ENCODE data around the gene GPT2. TPM values are rescaled to one million over a fixed set of nuclear protein-coding genes. Genes with fewer than 3 reads are reported as not detected.
A peak's percentile ranks its signal among the peaks of the same experiment; 100 is the strongest.

Gene GPT2
- total RNA-seq, 3 donors from 2014 or later, result 9.2 to 20.8 (median 10.5) TPM

DNA sequence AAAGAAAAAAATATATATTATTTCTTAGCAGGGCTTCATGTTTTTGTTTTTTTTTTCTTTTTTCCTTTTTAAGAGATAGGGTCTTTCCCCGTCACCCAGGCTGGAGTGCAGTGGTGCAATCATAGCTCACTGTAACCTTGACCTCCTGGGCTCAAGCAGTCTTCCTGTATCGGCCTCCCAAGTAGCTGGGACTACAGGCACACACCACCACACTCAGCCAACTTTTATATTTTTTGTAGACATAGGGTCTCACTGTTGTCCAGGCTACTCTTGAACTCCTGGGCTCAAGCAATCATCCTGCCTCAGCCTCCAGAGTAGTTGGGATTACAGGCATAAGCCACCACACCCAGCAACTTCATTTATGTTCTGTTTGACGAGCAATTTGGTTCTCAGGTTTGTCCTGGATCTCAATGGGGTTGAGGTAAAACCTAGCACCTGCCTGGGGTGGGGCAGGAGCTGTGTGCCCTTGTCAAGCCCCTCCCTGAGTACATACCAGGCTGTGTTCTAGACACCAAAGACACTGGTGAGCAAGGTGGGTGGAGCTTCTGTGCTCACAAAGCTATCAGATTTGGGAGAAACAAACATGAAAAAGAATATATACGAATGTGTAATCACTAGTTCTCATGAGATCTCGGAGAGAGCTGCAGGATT is 19.2 kb downstream of the GPT2 start:
- no peak overlapping the region for H3K4me3 ChIP-seq
- H3K4me1 ChIP-seq (ENCODE audit: low read depth), result peaks cover 6% of the 10 kb centered on the region
- intact Hi-C loops (cut with DNase I, micrococcal nuclease), result no loop called here
- no peak for TF ChIP-seq CTCF (IDR thresholded peaks at IDR 0.05)
- H3K9me3 ChIP-seq, result no peaks in the 10 kb centered on the region
- H3K36me3 ChIP-seq (ENCODE audit: low read depth), result no peaks in the 10 kb centered on the region
- DNase-seq (peak in 2 of 3 donors; percentile 62 to 79), ATAC-seq (peak; percentile 95)

GRCh38 chr16:46904471-46904870 is 20.3 kb downstream of the GPT2 start:
- Histone ChIP-seq H3K4me1 (ENCODE audit: low read depth) (peaks cover 6% of the 10 kb centered on the region), H3K36me3 (ENCODE audit: low read depth) (no peaks in the 10 kb centered on the region), H3K4me3 (no peak overlapping the region), H3K9me3 (no peaks in the 10 kb centered on the region)
- TF ChIP-seq CTCF (IDR thresholded peaks at IDR 0.05), result no peak
- intact Hi-C loops (cut with DNase I, micrococcal nuclease), result no loop called here
- DNase-seq (no peak), ATAC-seq (no peak)

- TF ChIP-seq CTCF (IDR thresholded peaks at IDR 0.05), result no peak
- no peaks in the 10 kb centered on the region for H3K9me3 ChIP-seq
- no peaks in the 10 kb centered on the region for H3K36me3 ChIP-seq (ENCODE audit: low read depth)
- peaks cover 6% of the 10 kb centered on the region for H3K4me1 ChIP-seq (ENCODE audit: low read depth)
- ATAC-seq, result no peak
- DNase-seq, result no peak
- intact Hi-C loops (cut with DNase I, micrococcal nuclease), result loop anchor here (5.0 kb wide), 2 partner anchors 49 to 54 kb away; no protein-coding TSS in a partner anchor
- H3K4me3 ChIP-seq, result no peak overlapping the region
Measured at GRCh38 chr16:46906360-46907060, 22.3 kb downstream of the GPT2 start.

DNA sequence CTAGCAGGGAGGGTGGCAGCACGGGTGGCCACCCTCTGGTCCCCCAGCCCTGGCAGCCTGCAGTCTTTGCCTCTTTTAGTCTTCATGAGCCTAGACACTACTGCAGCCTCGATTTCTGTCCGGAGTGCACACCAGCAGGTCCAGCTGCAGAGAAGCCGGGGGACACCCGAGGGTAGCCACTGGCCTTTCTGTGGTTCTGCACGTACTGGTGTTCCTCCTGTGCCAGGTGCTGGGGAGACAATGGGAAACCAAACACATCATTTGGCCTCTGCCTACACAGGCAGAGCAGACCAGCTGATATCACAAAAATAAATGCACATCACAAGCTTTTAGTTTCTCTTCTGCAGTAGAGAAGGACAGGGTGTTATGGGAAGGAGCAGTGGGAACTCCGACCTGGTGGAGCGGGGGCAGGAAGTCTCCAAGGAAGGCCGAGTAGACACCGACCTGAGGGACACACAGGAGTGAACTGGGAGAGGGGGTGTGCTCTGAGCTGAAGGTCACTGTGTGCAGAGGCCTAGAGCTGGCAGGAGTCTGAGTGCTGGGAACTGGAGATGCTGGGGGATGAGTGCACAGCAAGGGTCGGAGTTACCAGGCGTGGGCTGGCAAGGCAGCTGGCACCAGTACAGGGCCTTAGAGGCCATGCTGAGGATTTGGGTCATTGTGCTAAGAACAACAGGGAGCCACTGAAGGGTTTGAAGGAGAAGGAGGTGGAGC is 23.1 kb downstream of the GPT2 start:
- Histone ChIP-seq H3K9me3 (no peaks in the 10 kb centered on the region), H3K36me3 (ENCODE audit: low read depth) (no peaks in the 10 kb centered on the region), H3K4me1 (ENCODE audit: low read depth) (peaks cover 6% of the 10 kb centered on the region), H3K4me3 (no peak overlapping the region)
- DNase-seq, result no peak
- intact Hi-C loops (cut with DNase I, micrococcal nuclease), result loop anchor here (5.0 kb wide), 2 partner anchors 50 to 55 kb away; no protein-coding TSS in a partner anchor
- ATAC-seq, result no peak
- TF ChIP-seq CTCF (IDR thresholded peaks at IDR 0.05), result no peak

GRCh38 chr16:46908540-46909372 is 24.6 kb downstream of the GPT2 start:
- TF ChIP-seq CTCF (IDR thresholded peaks at IDR 0.05), result peak; percentile 31
- DNase-seq (peak in 1 of 3 donors; percentile 66), ATAC-seq (peak; percentile 59)
- intact Hi-C loops (cut with DNase I, micrococcal nuclease), result loop anchor here (5.0 kb wide), 2 partner anchors 51 to 56 kb away; no protein-coding TSS in a partner anchor
- H3K4me3 ChIP-seq, result no peak overlapping the region
- H3K36me3 ChIP-seq (ENCODE audit: low read depth), result no peaks in the 10 kb centered on the region
- peaks cover 4% of the 10 kb centered on the region for H3K4me1 ChIP-seq (ENCODE audit: low read depth)
- no peaks in the 10 kb centered on the region for H3K9me3 ChIP-seq
